GM19239 (cell line): ENCODE results near the gene ARF5.

Experiments used
- DNase-seq: peaks from one replicate; pipeline ENCODE4 v3.0.0; 2011; ENCODE audit warnings: low spot score; ENCODE audit not compliant: insufficient read length
- FAIRE-seq: peaks from 2 replicates; lab custom pipeline; 2011; peaks lifted over from hg19 to GRCh38; lab: Jason Lieb, UNC

Gene ARF5

DNA sequence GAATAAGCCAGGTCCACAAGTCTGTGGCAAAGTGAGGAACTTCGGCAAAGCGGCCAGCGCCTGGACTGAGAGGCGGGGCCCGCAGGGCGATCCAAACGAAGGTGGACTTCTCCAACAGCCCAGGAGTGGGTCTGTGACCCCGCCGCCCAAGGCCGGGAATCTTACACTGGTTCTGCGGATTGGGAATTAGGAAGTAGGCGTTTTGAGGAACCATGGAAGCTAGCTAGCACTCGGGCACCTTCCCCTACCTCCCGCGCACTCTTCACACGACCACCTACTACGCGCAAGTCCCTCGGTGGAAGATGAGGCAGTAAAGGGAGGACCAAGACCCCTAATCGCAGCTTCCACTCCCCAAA, 570 bp upstream of the ARF5 start:
- DNase-seq = no peak
- FAIRE-seq = no peak

DNA sequence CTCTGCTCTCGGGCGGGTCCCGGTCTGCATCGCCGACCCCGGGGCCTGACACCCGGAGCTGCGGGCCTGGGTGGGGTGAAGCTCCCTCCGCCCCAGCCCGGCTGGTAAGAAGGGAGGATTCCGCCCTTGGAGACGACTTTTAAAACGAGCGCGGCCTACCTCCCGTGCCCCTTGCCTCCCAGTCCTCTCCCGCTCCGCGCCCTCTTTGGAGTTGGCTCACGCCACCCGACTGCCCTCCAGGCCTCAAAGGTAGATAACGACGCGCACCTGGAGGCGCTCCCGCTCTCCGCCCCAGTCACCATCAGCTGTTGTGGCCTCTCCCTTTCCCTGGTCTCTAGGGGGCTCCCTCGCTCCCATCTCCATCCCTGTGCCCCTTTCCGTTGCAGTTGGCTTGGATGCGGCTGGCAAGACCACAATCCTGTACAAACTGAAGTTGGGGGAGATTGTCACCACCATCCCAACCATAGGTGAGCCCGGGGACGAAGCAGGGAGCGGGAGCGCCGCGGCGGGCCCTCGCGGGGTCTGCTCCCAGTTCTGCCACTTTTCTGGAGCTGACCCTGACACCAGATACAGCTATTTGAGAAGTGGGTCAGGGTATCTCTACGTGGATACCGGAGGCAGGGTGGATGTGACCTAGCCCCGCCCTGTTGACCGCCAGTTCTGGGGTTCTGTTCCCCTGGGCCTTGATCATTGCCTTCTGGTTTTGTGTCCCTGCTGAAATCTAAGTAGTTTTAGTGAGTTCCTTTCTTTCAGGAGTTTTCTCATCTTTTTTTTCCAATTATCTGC, 679 bp downstream of the ARF5 start:
- DNase-seq (peak; percentile 32), FAIRE-seq (peak; percentile 4)

- no peak for FAIRE-seq
- no peak for DNase-seq
These were observed 1.7 kb downstream of the ARF5 start for GRCh38 chr7:127589896-127590295.

DNA sequence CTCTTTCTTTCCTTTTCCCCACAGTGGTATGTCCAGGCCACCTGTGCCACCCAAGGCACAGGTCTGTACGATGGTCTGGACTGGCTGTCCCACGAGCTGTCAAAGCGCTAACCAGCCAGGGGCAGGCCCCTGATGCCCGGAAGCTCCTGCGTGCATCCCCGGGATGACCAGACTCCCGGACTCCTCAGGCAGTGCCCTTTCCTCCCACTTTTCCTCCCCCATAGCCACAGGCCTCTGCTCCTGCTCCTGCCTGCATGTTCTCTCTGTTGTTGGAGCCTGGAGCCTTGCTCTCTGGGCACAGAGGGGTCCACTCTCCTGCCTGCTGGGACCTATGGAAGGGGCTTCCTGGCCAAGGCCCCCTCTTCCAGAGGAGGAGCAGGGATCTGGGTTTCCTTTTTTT, 3.0 kb downstream of the ARF5 start:
- no peak for FAIRE-seq

GRCh38 chr7:127591591-127591990, 3.4 kb downstream of the ARF5 start:
- FAIRE-seq = no peak
- DNase-seq = no peak

More for the DNA sequence above, 3.0 kb downstream of the ARF5 start:
- no peak for DNase-seq

DNA sequence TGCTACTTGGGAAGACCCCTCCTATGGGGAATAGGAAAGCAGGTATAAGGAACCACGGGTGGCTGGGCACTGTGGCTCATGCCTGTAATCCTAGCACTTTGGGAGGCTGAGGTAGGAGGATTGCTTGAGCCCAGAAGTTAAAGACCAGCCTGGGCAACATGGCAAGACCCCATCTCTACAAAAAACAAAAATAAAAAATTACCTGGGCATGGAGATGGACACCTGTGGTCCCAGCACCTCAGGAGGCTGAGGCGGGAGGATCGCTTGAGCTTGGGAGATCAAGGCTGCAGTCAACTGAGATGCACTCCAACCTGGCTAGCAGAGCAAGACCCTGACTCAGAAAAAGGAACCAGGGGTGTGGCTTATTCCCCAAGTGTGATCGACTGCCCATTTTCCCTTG, 4.3 kb downstream of the ARF5 start:
- FAIRE-seq (no peak), DNase-seq (no peak)

DNA sequence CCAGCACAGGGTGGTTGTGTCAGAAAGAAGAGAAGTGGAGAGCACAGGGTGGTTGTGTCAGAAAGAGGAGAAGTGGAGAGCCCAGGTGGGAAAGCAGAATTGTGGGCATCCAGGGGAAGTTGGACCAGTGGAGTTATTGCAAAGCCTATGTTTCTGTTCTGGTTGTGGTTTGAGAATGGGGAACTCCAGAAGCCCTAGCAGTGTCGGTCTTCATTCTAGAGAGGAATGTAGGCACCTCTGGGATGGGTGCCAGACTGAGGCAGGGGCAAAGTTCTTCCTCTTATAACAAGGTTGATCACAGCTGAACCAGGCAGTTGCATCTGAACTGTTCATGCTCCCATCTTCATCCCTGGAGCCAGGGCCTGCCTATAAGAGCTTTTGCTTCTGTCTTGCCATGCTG, 6.3 kb downstream of the ARF5 start:
- FAIRE-seq (no peak), DNase-seq (no peak)

DNA sequence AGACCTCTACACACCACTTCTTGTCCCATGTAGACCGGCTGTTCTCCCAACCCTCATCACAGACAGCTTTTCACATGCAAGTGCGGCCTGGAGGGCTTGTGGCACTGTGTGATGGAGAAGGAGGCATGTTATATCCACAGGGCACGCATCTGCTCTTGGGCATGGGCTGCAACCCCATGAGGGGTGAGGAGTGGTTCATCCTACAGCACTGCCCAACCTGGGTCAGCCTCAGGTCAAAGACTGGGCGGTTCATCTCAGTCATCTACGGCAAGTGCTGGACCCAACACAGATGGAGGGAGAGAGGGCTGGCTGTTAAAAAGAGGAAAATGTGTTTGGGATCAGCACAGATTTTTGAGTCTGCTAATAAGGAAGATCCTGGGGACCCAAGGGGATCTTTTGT, 7.5 kb downstream of the ARF5 start:
- no peak for DNase-seq
- no peak for FAIRE-seq

DNA sequence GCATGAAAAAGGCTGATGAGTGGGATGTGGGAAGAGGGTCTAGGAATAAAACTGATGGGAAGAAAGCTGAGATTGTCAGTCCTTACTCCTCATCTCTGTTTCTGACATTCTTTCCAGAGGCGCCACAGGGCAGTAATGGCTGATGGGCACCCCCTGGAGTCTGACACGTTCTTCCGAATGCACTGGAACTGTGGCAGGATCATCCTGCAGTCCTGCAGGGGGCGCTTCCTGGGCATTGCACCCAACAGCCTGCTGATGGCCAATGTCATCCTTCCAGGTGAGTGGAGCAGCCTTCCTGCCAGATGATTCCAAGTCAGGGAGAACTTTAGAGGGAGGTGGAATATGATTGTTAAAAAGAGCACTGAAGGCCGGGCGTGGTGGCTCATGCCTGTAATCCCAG, 10.1 kb downstream of the ARF5 start:
- no peak for FAIRE-seq
- no peak for DNase-seq

- DNase-seq = no peak
- FAIRE-seq = no peak
These were observed 12.7 kb downstream of the ARF5 start for GRCh38 chr7:127600885-127601284.

- no peak for FAIRE-seq
- no peak for DNase-seq
These were observed 20.2 kb downstream of the ARF5 start for GRCh38 chr7:127608446-127608845.

DNA sequence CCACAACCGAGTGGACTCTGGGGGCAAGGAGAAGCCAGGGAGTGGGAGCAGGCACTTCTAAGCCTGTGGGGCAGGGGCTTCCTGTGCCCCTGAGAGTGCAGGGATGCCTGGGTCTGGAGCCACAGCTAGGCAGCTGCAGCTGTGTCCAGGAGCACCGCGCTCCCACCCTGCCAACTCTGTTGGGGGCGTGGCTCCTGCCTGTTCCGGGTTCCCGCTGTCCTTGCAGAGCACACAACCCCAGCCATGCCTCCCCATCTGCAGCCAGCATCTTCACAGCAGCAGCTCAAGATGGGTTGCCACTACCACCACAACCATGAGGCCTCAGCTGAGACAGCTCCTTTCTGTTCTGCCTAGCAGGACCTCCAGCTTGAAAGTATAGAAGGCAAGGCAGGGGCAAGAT, 21.1 kb downstream of the ARF5 start:
- DNase-seq (no peak), FAIRE-seq (no peak)

GRCh38 chr7:127612263-127612662, 24.1 kb downstream of the ARF5 start:
- DNase-seq = no peak
- no peak for FAIRE-seq

DNA sequence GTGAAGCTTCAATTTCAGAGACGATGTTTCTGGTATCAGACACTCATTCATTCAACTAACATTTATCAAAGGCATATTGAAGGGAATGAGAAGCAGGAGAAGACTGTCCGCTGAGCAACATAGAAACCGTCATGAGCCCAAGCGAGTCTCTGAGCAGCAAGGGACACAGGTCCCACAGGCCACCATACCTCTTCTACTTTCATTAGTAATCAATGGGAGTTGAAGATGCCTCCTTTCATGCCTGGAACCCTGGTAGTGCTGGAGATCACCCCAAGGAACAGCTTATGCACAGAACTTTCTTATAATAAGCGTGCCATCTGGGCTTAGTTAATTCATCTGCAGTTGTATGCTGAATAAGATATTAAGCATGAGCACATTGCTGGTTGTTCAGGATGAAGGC, 28.5 kb downstream of the ARF5 start:
- DNase-seq = no peak
- no peak for FAIRE-seq

DNA sequence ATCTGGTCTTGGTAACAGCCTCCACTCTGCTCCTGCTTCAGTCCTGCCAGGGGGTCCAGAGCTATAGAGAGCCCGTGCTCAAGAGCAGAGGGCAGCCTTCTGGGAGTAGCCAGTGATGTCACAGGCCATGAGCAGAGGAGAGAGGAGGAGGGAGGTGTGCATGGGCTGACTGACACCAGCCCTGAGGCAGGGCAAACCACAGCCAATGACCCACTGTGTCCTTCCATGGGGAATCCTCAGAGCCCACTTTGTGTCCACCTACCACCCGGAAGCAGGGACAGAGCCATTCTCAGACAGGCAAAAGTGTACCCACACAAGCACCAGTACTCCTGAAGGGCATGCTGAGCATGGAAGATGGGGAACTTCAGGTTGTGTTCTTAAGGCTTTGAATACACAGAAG, 29.8 kb downstream of the ARF5 start, which contains the start of gene PAX4:
Gene PAX4 (minus strand): TSS at position 101 of the 400 bp plus-strand sequence. CDS start 2,214 bp downstream, outside the sequence.
- FAIRE-seq = no peak
- DNase-seq = no peak

GRCh38 chr7:127618775-127619174, 30.6 kb downstream of the ARF5 start:
- DNase-seq (no peak), FAIRE-seq (no peak)

DNA sequence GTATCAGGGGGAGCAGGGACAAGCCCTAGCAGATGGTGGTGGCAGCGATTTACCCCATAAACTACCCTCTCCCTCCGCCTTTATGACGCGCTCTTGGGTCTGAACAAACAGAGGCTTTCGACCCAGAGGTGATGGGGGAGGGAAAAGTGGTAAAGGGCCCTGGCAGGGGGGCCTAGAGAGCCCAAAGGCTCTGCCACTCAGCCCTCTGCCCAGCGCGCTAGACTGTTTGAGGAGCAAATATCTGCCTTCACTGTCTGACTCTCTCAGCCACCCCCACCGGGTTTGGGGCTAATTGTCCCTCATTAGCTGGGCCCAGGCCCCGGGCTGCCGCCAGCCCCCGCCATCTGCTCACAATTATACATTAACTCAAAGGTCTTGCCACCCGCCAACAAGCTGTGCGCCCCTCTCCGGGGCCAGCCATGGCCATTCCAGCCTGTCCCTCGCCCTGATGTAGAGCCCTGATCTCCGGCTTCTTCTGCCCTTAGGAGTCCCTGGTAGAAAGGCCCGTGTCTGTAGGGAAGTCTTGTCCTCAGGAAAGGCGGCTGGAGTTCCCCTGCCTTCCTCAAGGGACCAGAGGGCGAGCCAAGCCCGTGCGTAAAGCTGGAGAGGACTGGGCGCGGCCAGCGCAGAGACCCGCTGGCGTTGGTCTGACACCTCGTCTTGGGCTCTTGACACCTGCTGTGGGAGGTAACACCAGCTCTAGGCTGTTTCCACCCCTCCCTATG, 31.6 kb downstream of the ARF5 start:
- FAIRE-seq = no peak

GRCh38 chr7:127620406-127621233, 32.4 kb downstream of the ARF5 start:
- FAIRE-seq (no peak), DNase-seq (no peak)

More for the DNA sequence above, 31.6 kb downstream of the ARF5 start:
- no peak for DNase-seq

- DNase-seq (no peak), FAIRE-seq (no peak)
These were observed 37.1 kb downstream of the ARF5 start for GRCh38 chr7:127625331-127625730.

DNA sequence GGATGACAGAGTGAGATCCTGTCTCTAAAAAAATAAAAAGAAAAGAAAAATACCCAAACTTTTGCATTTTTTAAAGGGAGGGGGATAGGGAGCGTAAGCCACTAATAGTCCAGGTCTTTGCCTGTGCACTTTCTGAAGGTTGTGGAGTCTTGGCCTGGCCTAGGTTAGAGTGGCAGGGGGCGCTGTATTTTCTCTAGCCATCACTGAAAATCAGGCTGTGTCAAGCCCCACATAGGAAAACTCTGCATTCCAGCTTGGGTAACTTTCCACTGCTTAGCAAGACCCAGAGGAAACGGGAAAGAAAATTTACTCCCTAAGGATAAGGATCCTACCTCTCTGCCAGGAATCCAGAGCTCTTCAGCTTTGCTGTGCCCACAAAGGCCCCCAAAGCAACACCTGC, 40.2 kb downstream of the ARF5 start:
- FAIRE-seq (no peak), DNase-seq (no peak)
